Fibroblast of pulmonary artery (primary cell): ENCODE results near the gene VAMP7.
"Not testable (repeated sequence)": the region's sequence is repeated elsewhere in the genome, so short reads cannot be mapped to it uniquely, and the experiment has no call there.

Source experiments
- DNase-seq: peaks from one replicate; pipeline ENCODE4 v3.0.0-alpha.2; 2010; ENCODE audit warnings: low read depth
- H3K4me3 ChIP-seq: replicated peaks from 2 replicates; pipeline ENCODE4 v1.5.1; 2011; ENCODE audit warnings: low read depth, mild to moderate bottlenecking, control low read depth, low read length, moderate library complexity
- CTCF ChIP-seq: IDR thresholded peaks from 2 replicates; pipeline ENCODE4 v1.5.1; 2011; ENCODE audit warnings: mild to moderate bottlenecking, control low read depth, low read length, inconsistent platforms; ENCODE audit errors: missing control alignments

The VAMP7 gene

GRCh38 chrX:155881158-155881993, at the start of gene VAMP7:
Gene VAMP7, plus strand, starts transcription at chrX:155881345. Its CDS starts 8,122 bp downstream, at chrX:155889467.
- peak; percentile 88 for DNase-seq
- TF ChIP-seq CTCF = no peak
- peak within 1 kb of the TSS; percentile 79 for H3K4me3 ChIP-seq

GRCh38 chrX:155841232-155841631, 39.9 kb upstream of the VAMP7 start:
- DNase-seq = no peak
- no peak overlapping the region for H3K4me3 ChIP-seq
- TF ChIP-seq CTCF = no peak

- DNase-seq, H3K4me3 ChIP-seq: not testable (repeated sequence)
These were observed 29.4 kb upstream of the VAMP7 start for GRCh38 chrX:155851786-155852185.

- peak; percentile 13 for DNase-seq
- TF ChIP-seq CTCF = peak; percentile 29
- no peak overlapping the region for H3K4me3 ChIP-seq
These were observed 23.6 kb upstream of the VAMP7 start for GRCh38 chrX:155857561-155857960.

- peak; percentile 17 for DNase-seq
- no peak overlapping the region for H3K4me3 ChIP-seq
- peak; percentile 31 for TF ChIP-seq CTCF
These were observed 16.5 kb upstream of the VAMP7 start for GRCh38 chrX:155864655-155865054.

GRCh38 chrX:155865193-155865592, 16.0 kb upstream of the VAMP7 start:
- H3K4me3 ChIP-seq = no peak overlapping the region
- TF ChIP-seq CTCF = no peak
- DNase-seq = no peak

GRCh38 chrX:155867821-155868220, 13.3 kb upstream of the VAMP7 start:
- no peak for TF ChIP-seq CTCF
- no peak overlapping the region for H3K4me3 ChIP-seq
- no peak for DNase-seq
